Nephron (organoid): ENCODE results near the gene CFAP221.
A peak's percentile ranks its signal among the peaks of the same experiment; 100 is the strongest.

Source experiments
- H3K27ac Mint-ChIP-seq, 3 experiments: 2 replicates each; pipeline ENCODE4 v1.8.0; 2020; ENCODE audit warnings: mixed read lengths in 3 of 3, mild to moderate bottlenecking in 2 of 3, moderate library complexity in 1 of 3
- H3K27me3 Mint-ChIP-seq: 2 replicates; pipeline ENCODE4 v1.8.0; 2021; ENCODE audit warnings: low read depth, mild to moderate bottlenecking, moderate library complexity, mixed read lengths
- H3K36me3 Mint-ChIP-seq: 2 replicates; pipeline ENCODE4 v1.8.0; 2020; ENCODE audit warnings: low read depth, mixed read lengths
- H3K4me1 Mint-ChIP-seq: 2 replicates; pipeline ENCODE4 v1.8.0; 2020; ENCODE audit warnings: mixed read lengths
- H3K4me3 Mint-ChIP-seq, 3 experiments: 2 replicates each; pipeline ENCODE4 v1.8.0; 2020; ENCODE audit warnings: mild to moderate bottlenecking in 3 of 3, mixed read lengths in 3 of 3, moderate library complexity in 2 of 3
- H3K9me3 Mint-ChIP-seq: 2 replicates; pipeline ENCODE4 v1.8.0; 2020; ENCODE audit warnings: mixed read lengths
- CTCF ChIP-seq, 3 experiments: fragments of 200-600 bp; sonication (generic); IDR thresholded peaks; one replicate each; pipeline ENCODE4 v1.5.0; 2021; ENCODE audit warnings: antibody characterized with exemption in 3 of 3; ENCODE audit not compliant: unreplicated experiment in 3 of 3

Gene CFAP221

GRCh38 chr2:119691189-119691588, 146.9 kb downstream of the CFAP221 start:
- Mint-ChIP-seq H3K9me3 (no peaks in the 10 kb centered on the region), H3K4me3 (no peak overlapping the region), H3K27ac (no peak overlapping the region), H3K4me1 (peaks cover 24% of the 10 kb centered on the region), H3K36me3 (peaks cover 24% of the 10 kb centered on the region), H3K27me3 (no peaks in the 10 kb centered on the region)
- TF ChIP-seq CTCF (IDR thresholded peaks at IDR 0.05; ENCODE audit: unreplicated experiment in 3 of 3), result no peak

- no peak for TF ChIP-seq CTCF (IDR thresholded peaks at IDR 0.05; ENCODE audit: unreplicated experiment in 3 of 3)
- Mint-ChIP-seq H3K36me3 (peaks cover 24% of the 10 kb centered on the region), H3K27me3 (no peaks in the 10 kb centered on the region), H3K4me3 (no peak overlapping the region), H3K9me3 (no peaks in the 10 kb centered on the region), H3K27ac (no peak overlapping the region), H3K4me1 (peaks cover 30% of the 10 kb centered on the region)
Observed at GRCh38 chr2:119691651-119692245, 147.5 kb downstream of the CFAP221 start.

GRCh38 chr2:119692310-119692709, 148.1 kb downstream of the CFAP221 start:
- no peak for TF ChIP-seq CTCF (IDR thresholded peaks at IDR 0.05; ENCODE audit: unreplicated experiment in 3 of 3)
- peaks cover 31% of the 10 kb centered on the region for H3K4me1 Mint-ChIP-seq
- no peak overlapping the region for H3K4me3 Mint-ChIP-seq
- no peaks in the 10 kb centered on the region for H3K9me3 Mint-ChIP-seq
- H3K27ac Mint-ChIP-seq, result no peak overlapping the region
- H3K27me3 Mint-ChIP-seq, result no peaks in the 10 kb centered on the region
- peaks cover 19% of the 10 kb centered on the region for H3K36me3 Mint-ChIP-seq

DNA sequence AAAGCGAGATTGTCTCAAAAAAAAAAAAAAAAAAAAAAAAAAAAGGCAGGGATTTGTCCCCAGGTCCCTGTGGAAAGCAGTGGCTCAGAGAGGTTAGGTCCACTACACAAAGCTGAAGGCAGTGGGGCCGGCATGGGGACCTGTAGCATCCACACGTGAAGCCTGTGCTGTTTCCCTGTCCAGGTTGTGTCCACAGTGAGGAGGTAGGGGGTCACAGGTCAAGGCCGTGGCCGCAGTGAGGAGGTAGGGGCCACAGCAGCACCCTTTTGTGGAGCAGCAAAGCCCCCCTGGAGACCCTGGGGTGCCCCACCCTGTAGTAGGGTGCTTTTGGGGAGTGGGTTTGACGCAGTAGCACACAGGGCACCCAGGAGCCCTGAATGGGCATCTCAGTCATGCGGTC, 148.7 kb downstream of the CFAP221 start:
- Mint-ChIP-seq H3K36me3 (peaks cover 13% of the 10 kb centered on the region), H3K4me3 (no peak overlapping the region), H3K27me3 (no peaks in the 10 kb centered on the region), H3K9me3 (no peaks in the 10 kb centered on the region), H3K4me1 (peaks cover 37% of the 10 kb centered on the region), H3K27ac (no peak overlapping the region)
- TF ChIP-seq CTCF (IDR thresholded peaks at IDR 0.05; ENCODE audit: unreplicated experiment in 3 of 3), result no peak

DNA sequence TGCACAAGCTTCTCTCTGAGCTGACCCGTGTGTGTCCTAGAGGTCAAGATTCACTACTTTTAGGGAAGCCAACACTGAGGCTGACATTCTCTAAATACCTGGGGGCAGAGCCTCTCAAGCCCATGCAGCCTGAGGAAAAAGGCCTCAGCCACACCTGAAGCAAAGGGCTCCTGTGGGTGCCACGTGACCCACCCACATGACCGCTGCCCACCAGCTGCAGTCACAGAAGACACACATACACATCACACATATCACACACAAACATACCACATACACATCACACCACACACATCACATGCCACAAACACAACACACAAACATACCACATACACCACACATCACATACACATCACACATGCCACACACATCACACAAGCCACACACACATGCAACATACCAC, 149.3 kb downstream of the CFAP221 start:
- no peak overlapping the region for H3K4me3 Mint-ChIP-seq
- H3K4me1 Mint-ChIP-seq, result peaks cover 41% of the 10 kb centered on the region
- H3K36me3 Mint-ChIP-seq, result peaks cover 11% of the 10 kb centered on the region
- TF ChIP-seq CTCF (IDR thresholded peaks at IDR 0.05; ENCODE audit: unreplicated experiment in 3 of 3), result no peak
- H3K9me3 Mint-ChIP-seq, result no peaks in the 10 kb centered on the region
- H3K27me3 Mint-ChIP-seq, result no peaks in the 10 kb centered on the region
- peak overlapping the region in 2 of 3 experiments; percentile 2 to 30 for H3K27ac Mint-ChIP-seq

DNA sequence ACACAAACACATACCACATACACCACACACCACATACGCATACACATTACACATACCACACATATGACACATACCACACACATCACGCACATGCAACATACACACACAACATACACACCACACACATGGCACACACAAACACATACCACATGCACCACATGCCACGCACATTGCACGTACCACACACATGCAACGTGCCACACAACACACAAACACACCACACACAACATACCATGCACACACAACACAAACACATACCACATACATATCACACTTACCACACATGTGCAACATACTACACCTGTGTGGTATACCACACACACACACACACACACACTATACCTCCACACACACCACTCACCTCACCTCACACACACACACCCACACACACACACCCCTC, 149.7 kb downstream of the CFAP221 start:
- peaks cover 43% of the 10 kb centered on the region for H3K4me1 Mint-ChIP-seq
- no peaks in the 10 kb centered on the region for H3K27me3 Mint-ChIP-seq
- H3K27ac Mint-ChIP-seq, result peak overlapping the region in 2 of 3 experiments; percentile 2 to 30
- peaks cover 7% of the 10 kb centered on the region for H3K36me3 Mint-ChIP-seq
- no peaks in the 10 kb centered on the region for H3K9me3 Mint-ChIP-seq
- no peak overlapping the region for H3K4me3 Mint-ChIP-seq
- TF ChIP-seq CTCF (IDR thresholded peaks at IDR 0.05; ENCODE audit: unreplicated experiment in 3 of 3), result no peak
